GM21619 (cell line): ENCODE data around the gene FANCE.

Experiments
- ATAC-seq: cut with Tn5 transposase; IDR thresholded peaks from one replicate; pipeline ENCODE4 v1.9.1; 2021; ENCODE audit not compliant: unreplicated experiment

FANCE gene

DNA sequence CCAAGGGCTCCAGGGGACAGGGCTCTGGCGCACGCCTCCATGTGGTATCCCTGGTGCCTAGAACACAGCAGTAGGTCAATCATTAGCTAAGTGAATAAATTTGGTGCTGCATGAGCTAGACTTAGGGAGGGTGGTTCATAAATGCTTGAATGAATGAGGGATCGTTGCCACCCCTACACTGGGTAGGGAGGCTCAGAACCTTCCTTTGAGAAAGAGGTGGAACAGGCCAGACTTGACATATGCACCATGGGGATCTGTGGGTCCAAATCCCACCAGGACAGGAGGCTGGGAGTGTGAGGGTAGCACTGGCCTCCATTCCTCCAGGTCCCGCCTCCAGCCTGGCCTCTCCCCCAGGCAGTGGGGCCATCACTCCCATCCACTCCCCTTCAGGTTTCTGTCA lies 30.9 kb downstream of the FANCE start:
- no peak for ATAC-seq

DNA sequence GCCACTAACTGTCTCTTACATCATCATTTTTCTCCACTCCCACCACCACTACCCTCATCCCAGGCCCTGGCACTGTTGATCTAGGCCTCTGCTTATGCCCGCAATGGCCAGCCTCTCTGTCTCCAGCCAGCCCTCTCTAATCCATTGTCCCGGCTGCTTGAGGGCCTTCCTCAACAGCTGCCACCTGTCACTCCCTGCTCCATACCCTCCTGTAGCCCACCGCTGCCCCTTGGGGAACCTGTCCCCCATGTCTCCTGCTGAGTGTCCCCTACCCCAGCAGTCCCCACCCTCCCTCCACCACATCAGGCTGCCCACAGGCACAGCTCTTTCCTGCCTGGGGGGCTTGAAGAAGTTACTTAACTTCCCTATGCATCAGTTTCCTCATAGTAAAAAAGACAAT lies 31.4 kb downstream of the FANCE start:
- no peak for ATAC-seq

DNA sequence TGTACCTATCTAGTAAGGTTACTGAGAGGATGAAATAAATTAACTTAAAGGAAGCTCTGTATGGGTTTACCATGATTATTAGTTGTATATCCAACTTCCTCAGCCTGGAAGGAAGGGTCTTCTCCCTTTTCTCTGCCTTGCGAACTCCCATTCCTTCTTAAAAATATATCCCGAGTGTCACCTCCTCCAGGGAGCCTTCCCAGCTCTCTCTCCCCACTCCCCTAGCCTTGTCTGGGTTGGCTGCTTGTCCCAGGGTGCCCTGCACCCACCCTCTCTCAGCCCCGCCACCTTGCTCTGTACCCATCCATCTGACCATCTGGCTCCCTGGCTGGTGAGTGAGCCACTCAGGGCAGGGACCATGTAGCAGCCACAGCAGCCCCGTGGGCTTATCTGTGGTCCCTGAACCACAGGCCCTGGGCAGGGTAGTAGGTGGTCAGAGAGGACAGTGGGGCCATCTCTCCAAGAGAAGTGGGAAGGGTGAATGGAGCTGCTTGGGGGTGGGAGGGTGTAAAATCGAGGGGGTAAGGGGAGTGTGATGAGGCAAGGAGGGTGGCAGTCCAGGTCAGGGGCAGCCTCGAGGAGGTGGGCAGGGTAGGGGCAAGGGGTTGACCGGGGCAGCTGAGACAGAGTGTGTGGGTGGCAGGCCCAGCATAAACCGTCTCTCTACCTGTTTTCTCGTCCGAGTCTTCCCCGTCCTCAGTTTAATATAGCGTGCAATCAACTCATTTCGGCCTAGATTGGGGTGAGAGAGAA lies 31.9 kb downstream of the FANCE start:
- ATAC-seq: no peak

DNA sequence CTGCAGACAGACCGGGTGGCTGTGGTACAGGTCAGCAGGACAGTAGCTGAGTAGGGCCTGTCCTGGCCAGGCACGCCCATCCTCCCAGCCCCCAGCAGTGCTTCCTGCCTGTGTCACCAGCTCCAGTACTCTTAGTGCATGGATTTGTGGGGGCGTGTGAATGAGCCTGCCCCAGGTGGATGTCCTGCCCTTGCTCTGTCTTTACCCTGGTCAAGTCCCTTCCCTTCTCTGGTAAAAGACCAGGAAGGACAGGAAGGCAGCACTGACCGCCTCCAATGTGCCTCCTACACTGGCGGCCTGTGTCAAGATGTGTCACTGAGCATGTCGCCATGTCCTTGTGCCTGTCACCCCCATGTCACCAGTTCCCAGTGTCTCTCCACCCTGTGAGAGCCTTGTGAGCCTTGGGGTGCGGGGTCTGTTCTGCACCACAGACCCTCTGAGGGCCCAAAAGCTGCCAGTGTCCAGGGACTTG lies 32.8 kb downstream of the FANCE start:
- ATAC-seq: no peak

DNA sequence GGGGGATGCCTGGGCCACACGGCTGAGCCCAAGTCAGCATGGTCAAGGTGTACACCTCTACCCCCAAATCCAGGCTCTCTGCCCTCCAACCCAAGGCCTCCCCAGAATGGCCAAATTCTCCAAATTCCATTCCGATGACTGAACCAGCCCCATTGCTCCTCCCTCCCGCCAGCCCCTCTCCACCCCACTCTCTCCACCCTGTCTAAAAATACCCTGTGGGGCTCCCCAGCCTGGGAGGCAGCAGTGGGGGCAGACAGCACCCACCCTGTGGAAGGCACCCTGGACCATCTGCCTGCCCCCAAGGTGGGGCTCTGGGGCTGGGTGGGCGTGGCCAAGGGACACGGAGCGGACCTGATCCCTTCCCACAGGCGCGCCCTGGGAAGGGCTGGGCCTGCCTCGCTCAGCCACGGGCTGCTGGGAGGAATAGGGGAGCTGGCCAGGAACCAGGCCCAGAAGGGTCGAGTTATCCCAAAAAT lies 33.3 kb downstream of the FANCE start:
- ATAC-seq: no peak

DNA sequence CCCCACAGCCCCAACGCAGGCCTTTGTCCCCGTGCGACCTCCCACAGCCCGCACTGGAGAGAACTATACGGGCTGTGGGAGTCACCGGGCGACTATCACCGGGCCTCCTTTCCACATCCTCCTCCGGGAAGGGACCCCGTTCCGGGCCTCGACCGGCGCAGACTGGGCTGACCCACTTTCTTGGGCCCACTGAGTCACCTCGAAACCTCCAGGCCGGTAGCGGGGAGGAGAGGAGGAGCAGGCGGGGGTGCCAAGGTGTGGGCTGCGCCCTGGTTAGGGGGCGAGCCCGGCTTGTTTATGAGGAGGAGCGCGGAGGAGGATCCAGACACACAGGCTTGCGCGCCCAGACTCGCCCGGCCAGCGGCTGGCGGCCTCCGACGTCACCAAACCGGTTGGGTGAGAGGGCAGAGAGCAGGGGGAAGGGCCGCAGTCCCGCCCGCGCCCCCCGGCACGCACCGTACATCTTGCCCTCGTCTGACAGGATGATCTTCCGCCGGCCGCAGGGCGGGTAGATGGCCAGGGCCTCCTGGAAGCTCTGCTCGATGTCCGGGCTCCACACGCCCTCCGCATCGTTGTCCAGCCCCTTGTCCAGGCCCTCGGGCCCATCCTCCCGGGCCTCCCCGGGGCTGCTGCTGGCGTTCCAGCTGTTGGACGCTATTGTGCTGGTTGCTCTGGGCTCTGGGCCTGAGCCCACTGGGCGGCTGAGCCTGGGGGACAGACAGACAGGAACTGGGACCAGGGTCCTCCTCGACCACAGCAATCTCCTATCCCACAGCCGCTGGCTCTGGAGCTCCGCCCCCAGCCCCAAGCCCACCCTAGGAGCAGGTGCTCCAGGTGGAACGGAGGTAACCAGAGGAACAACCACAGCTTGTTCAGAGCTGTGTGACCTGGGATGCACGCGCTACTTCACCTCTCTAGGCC lies 34.1 kb downstream of the FANCE start:
- no peak for ATAC-seq

DNA sequence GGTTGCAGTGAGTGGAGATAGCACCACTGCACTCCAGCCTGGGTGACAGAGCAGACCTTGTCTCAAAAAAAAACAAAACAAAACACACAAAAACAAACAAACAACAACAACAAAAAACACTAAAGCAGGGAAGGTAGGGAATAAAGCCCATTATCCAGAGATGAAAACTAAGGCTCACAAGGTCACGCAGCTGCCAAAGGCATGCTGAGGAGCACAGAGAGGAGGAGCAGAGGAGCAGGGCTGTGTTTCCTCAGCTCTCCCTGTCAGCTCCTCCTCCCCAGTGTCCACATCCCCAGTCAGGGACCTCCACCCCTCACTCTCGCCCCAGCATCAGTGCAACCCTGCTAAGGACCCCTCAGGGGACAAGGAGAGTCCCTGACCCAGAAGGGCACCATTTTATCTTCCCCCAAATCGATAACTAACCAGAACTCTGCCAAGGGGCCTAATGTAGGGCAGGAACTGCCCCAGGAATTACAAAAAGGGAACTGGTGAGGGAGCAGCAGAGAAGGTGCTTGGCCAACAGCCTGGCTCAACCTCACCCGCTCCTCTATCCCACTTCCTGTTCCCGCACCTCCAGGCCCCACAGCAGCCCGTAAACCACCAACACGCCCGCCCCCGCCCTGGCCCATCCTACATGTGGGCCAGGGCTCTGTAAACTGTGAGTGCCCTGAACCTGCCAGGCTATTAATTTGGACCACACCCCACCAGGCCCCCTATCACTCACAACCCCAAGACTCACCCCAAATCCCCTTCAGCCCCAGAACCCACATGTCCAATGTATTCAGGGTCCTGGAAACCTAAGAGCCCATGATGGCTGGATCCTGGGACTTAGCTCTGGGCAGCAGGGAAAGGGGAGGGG lies 35.7 kb downstream of the FANCE start:
- no peak for ATAC-seq

DNA sequence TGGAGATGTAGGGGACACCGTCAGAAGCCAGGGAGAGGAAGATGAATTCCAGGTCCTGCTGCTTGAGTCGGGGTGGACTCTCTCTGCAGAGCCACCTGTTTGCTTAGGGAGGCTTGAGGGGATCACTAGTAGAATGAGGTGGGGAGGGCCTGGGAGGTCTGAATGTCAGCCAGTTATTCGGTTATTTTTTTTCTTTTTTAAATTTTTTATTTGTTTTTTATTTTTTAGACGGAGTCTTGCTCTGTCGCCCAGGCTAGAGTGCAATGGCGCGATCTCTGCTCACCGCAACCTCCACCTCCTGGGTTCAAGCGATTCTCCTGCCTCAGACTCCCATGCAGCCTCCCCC lies 36.4 kb downstream of the FANCE start:
- ATAC-seq: no peak

DNA sequence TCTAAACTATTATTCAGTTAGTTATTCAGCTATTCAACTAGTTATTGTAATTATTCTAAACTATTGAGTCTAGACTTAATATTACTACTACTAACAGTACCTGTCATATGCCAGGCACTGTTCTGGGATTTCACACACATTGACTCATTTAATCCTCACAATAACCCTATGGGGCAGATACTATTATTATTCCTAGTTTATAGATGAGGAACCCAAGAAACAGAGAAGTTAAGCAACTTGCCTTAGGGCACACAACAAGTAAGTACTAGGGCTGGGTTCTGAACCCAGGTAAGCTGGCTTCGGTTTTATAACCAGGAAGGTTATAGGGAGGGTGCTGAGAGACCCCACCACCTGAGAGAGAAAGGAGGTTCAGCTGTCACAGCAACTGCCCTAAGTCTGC lies 36.9 kb downstream of the FANCE start:
- no peak for ATAC-seq

DNA sequence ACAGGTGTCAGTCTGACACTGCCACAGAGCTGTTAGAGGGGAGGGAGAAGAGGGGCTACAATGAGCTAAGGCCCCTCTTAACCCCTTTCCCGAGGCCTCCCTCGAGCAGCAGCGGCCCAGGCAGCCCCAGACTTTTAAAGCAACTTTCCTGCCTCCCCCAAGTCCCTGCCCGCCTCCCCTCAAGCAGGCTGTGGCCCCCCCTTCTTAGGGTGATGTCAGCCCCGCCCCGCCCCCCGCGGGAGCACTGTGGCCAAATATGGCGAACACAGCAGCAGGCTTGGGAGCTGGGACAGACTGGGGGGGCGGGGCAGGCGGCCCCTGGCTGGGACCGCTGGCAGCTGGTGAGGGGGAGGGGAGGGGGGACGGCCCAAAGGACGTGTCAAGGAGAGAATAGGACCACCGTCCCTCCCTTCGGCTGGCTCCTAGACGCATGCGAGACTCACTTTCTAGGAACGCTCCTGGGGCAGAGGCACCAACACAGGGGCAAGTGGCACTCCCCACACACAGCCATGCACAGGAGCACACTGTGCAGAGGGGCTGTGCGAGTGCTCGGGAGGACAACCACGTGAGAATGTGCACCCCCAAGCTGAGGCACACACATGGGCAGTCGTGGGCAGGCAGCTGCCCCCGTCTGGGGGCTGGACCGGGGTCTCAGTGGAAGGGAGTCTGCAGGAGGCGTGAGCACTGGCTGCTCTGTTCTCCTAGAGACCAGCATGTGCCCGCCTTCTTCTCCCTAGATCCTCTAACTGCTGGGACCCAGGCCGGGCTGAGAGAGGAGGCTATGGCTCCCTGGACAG lies 38.1 kb downstream of the FANCE start:
- no peak for ATAC-seq

DNA sequence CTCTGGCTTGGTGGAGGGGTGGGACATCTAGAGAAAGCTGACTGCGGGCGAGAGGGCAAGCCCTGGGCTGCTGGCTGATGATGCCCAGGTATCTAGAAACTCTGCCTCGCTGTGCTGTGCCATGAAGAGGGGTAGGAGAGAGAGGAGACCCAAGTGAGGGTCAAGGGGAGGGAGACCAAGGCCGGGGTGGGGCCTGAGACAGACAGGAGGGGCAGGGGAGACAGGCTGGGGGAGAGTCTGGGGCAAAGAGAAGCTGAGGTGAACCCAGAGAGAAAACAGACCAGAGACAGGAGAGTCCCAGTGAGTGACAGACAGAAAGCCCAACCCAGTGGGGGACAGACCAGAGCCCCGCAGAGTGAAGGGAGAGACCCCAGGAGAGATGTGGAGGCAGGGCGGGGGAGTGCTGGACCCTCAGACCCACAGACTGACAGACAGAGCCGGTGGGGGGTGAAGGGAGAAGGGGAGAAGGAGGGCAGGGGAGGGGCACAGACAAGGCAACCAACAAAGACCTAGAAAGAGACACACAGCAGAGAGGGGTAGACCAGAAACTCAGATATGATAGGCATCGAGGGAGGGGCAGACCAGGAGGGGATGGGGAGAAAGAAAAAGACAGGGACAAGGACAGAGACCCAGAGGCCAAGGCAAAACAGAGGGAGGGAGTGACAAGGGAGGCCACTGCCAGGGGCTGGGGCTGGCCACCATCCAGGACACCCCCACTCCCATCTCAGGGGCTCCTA lies 38.9 kb downstream of the FANCE start:
- no peak for ATAC-seq

DNA sequence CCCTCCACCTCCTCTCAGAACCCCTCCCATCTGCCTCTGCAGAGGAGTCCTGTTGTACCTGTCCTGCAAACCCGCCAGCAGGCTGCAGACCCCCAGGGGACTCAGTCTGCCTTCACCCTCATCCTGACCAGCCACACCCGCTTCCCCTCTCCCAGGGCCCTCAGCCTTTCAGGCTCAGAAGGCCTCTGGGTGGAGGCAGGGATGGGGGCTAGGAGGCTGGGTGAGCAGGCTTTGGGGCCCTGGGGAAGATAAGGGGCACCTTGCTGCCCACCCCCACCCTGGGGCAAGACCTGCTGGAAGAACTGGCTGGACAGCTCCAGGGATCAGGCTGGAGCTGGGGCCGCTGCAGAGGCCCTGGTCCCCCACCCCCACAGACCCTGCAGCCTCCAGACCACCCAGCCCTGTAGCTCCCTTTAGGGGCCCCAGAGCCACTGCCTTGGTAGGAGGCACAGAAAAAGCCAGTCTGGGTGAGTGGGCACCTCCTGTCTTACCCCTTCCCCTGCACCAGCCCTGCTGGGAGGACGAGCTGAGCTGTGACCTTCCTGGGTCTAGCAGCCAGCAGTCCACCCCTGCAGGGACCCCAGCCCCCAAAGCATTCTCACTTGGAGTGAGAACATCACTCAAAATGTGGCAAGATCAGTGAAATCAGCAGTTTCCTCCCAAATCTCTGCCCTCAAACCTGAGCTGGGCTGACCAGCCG lies 39.6 kb downstream of the FANCE start:
- ATAC-seq: no peak

DNA sequence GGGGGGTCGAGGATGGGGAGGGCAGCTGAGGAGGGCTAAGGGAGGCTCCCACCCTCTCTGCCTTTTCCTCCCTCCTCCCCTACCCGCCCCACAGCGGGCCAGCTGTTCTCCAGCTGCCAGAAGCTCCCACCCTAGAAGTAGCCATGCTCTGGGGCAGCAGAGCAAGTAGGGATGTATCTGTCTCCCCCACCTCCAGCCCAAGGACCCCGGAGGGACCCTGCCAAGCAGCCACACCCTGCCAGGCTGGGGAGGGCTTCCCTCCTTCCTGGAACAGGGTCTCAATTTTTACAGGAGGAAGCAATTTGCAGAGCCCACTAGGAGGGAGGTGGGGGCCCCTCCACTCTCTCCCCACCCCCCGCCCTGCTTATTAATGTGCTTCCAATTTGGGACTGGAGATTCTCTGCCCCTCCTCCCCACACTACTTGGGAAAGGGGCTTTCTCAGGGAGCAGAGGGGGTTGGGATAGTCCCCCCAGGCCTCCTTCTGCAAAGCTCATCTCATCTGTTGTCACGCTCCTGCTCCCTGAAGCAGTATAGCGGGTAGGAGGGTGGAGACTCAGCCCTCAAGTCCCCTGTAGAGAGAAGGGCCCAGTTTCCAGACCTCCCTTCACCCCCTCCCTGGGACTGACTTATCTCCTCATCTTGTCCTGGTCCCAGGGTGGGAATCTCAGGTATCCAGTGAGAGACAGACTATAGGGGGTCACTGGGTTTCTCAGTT lies 40.3 kb downstream of the FANCE start:
- ATAC-seq: no peak

DNA sequence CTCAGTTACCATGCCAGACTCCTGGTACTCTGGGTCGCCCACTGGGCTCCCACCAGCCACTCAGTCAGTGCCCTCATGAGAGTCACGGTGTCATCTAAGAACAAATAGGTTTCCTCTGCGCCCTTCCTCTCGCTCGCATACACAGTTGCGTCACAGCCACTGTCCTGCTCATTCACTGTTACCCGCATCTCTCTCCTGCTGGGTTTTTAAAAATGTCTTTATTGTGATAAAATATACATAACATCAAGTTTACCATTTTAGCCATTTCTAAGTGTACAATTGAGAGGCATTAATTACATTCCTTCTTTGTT lies 40.8 kb downstream of the FANCE start:
- ATAC-seq: no peak

DNA sequence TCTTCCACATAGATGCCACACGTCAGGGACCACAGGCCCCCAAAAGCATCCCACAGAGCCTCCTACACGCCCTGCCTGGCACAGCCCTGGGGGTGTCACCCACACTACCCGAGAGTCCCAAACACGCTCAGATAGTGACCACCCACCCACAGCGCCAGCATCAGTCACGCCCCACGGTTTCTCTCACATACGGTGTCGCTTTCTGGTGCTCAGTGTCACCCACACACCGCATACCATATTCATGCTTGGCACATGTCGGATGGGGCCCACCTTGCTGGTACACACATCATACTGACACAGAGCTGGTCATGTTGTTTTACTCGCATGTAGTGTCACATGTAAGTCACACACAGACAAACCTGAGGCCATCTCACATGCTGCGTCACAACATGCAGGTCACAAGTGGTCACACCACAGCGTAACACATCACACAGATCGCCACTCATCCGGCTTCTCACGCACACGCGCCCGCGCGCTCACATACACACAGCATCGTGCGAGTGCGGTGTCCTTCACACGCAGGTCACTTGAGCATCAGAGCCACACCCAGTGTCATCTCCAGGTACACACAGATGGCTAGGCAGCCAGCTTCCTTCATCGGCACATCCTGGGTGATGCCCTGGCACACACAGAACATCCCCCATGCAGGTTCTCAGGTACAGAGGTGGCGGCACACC lies 41.3 kb downstream of the FANCE start:
- ATAC-seq: no peak

DNA sequence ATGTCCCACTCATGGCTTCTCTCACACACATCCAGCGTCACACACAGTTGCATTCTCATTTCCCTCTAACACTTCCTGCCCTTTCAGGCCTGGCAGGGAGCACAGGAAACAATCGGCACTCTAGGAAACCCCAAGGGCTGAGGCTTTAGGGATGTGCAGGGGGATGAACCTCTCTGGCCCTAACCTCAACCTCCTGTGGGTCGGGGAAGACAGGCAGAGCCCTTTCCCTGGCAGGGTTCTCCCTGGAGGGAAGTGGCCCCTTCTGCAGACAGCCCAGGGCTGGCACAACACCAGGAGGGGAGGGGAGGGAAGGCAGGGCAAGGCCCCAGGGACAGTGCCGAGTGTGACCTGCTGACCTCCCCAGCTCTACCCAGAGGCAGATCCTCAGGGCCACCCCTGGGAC lies 42.0 kb downstream of the FANCE start:
- no peak for ATAC-seq

DNA sequence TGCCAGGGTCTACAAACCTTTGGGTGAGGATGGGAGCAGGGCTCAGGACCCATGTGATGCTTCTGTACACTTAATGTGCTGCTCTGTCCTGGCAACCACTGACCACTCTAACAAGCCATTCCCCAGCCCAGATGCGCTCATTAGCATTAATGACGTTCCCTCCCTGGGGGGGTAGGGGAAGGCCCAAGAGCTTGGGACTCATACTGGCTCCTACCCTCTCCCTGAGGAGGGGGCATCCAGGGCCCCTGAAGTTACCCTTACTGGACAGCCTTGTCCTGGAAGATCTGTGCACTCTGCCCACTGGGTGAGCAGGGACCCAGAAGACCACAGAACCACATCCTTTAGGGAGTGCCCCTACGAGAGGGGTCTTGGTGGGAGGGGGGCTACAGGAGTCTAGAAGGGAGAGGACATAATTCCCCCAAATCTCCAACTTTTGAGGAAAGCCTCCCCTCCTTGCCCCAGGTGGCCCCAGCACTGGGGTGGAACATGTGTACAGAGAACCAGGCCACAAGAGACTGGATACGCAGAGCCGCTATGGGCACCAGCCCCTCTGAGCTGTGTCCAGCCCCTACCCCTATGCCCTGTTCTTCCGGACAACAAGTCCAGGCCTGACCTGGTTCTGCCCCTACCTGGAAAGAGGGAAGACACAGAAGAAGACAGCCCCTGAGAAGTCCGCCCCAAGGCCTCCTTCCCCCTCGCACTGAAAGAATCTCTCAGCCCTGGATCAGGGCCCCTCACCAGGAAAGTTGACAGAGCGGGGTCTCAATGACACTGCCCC lies 43.3 kb downstream of the FANCE start:
- ATAC-seq: no peak
